T follicular helper cell (primary cell): ENCODE results near the gene TBC1D16.

ENCODE experiments used
- DNase-seq: peaks from one replicate; pipeline ENCODE4 v3.0.0-alpha.2; 2020; ENCODE audit warnings: low read depth

Gene TBC1D16

DNA sequence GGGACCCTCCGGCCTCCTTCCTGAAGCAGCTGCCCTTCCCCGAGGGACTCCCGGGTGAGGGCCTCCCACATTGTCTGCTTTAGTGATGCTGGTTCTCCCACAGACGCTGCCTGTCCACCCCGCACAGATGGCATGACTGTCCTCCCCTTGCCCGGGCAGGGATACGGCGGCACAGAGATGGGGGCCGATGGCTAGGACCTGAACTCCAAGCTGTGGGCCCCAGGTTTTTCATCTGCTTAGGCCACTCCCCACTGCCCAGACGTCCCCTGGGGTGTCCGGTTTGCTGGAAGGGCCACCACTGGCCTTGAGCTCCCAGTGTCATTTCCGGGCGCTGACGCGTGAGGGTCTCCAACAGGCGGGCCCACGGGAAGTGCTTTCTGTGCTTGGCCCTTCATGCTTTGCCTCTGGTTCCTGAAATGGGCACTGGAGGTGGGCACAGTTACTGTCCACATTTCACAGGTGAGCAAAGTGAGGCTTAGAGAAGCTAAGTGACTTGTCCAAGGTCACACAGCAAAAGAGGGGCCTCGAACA, 109.0 kb downstream of the TBC1D16 start:
- no peak for DNase-seq

DNA sequence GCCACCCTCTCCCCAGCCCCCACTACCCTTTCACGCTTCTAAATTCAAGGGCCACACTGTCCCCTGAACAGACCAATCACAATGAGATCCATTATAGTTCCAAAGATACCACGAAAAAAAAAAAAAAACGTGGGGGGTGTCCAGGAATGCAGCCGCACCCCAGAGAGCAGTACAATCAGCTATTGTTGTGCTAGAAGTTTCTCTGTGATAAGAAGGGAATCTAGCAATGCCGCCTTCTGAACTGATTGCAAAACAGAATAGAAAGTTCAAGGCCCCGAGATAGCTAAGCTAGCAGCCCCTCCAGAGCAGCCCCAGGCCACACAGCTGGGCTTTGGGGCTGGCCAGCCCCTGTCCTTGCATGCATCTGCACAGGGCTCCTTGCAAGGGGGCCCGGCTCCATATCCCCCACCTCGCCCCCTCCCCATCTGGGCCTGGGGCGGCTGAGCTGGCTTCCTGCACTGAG, 109.5 kb downstream of the TBC1D16 start:
- no peak for DNase-seq

DNA sequence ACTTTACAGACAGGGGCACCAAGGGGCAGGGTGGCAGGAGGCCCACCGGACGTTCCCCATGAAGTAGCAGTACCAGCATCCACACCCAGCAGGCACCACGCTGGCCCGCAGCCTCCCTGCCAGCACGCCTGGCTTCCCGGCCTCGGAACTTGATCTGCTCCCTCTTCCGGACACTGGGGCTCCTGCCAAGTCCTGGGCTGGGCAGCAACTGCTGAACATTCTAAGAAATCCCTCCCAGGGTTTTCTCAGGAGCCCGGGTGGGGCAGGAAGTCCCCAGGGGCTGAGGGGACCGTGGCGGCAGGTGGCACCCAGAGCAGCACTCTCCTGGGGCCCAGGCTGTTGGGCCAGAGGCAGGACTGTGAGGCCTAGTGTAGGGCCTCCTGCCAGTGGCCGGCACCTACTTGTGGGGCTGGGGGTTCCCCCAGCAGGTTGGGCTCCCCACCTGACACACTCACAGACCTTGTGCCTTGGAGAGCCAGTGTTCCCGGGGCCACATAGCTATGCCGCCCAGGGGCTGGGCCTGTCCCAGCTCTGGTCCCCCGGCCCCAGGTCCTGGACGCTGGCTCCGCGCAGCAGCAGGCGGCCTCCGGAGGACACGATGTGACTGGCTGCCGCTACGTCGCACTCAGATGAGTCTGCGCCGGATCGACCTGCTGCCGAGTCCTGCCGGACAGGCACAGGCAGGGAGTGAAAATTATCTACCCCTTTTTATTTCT, 110.3 kb downstream of the TBC1D16 start:
- no peak for DNase-seq

DNA sequence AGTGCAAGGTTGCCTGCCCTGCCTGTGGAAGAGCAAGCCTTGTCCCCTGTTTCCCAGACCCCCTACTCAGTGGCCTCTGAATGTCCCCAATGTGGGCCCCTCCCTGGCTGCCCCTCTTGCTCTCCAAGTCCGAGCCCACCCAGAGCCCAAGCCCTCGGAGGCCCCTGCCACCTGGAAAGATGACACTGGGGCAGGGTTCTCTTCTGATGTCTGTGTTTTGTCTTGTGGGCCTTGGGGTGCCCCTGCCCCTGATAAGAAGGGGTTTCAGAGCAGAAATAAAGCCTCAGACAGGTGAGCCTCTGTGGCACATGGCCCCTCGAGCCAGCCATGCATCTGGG, 111.1 kb downstream of the TBC1D16 start:
- no peak for DNase-seq

DNA sequence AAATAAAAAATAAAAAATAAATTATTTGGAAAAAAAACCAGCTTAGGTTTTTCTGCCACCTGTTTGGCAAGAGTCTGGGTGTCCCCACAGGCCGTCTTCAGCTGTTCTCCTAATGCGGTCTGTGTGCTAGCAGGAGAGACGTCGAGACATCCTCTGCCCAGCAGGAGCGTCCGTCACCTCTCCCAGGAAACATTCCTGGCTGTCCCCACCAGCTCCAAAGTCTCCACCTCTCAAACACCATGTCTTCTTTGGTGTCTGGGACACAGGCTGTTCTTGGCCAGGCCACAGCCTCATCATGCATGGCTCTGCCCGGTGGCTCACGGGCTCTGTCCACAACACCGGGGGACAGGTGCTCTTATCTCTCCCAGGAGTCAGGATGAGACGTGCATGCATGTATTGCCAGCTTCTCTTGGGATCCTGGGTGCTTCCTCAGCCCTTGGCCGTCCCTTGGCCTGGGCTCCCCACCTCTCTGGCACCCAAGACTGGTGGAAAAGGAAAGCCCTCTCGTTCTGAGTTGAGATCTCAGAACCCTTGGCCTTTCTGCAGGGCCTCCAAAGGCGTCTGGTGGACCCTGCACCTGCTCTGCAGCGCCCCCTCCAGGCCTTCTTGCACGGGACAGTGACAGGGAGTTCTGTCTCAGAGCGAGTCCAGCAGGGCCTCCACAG, 111.6 kb downstream of the TBC1D16 start:
- no peak for DNase-seq

DNA sequence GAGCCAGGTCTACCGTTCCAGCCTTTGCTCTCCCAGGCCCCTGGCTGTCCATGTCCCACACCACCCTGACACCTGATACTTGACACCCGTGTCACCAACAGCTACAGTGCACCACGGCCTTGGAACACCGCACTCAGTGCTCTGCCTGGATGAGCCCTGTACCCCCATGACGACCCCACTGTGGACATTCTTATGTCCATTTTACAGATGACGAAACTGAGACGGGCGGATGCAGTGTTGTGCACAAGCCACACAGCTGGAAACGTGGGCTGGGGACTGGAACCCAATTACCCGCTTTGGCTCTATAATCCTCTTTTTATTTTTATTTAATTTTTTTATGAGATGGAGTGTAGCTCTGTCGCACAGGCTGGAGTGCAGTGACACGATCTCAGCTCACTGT, 112.9 kb downstream of the TBC1D16 start:
- DNase-seq = no peak

DNA sequence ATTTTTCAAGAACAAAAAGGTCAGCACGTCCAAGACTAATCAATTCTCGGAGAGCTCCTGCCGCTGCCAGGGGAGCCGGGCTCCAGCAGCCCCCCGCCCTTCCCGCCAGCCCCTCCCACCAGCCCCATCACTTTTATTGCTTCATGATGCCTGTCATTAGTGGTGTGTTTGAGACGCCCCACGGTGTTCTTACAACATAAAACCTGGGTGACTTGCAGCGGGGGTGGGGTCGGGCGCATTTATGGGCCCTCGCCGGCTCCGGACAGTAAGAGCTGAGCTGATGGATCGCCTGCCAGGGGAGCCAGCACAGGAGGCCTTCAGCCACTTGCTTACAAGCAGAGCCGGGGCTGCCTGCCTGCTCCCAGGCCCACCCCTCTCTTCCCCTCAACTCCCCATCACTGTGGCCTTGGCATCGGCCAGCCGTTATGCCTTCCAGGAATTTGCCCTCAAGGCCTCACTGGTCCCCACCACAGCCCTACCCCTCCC, 113.5 kb downstream of the TBC1D16 start:
- DNase-seq = no peak

DNA sequence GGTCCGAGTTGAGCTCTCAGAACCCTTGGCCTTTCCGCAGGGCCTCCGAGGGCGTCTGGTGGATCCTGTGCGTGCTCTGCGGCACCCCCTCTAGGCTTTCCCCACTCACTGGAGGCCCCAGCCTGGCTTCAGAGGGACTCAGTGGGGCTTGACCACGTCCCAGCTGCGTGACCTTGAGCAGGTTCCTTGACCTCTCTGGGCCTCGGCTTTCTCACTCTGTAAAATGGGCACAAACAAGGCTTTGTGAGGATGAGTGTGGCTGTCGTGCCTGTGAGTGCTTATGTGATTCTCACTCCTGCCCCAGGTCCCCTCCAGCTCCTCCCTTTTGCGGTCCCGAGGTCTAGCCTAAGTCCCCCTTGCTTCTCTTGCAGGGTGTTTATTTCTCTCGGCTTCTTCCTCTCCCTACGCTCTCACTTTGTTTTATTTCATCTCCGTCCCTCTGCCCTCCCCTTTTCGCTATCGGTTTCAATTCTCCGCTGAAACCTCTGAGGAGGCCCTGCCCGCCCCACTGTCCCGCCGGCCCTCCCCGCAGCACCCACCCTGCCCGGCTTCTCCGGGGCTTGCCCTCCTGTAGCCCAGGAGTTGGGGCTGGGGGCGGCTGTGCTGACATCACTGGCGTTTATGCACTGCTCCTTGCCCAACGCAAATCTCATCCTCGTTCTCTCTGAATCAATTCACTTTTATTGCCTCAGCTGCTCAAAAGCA, 114.1 kb downstream of the TBC1D16 start:
- DNase-seq = no peak

DNA sequence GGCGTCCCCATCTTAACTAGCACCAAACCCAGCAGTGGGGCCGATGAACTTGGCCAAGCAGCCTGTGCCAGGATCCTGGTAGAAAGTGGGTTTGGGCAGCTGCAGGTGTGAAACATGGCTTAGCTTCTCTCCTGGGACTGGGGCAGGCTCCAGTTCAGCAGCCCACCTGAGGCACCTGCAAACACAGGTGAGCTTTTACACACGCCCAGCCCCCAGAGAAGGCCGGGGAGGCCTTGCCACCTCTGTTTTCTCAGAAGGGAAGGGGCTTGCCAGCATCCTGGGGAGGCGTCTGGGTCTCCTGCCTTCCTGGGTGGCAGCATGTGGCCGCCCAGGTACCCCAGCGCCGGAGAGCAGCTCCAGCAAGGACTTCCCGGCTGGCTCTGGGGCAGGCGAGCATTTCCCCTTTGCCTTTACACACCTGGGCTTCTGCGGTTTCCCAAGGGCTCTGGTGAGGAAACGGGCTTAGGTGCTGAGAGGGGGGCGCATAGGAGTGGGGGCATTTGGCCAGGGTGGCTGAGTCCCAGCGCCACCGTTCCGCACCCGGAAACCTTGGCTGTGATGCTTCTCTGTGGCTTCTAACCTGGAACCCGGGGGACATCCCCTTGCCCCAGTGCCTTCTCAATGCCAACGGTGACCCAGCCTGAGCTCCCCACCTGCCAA, 114.8 kb downstream of the TBC1D16 start:
- DNase-seq = no peak

DNA sequence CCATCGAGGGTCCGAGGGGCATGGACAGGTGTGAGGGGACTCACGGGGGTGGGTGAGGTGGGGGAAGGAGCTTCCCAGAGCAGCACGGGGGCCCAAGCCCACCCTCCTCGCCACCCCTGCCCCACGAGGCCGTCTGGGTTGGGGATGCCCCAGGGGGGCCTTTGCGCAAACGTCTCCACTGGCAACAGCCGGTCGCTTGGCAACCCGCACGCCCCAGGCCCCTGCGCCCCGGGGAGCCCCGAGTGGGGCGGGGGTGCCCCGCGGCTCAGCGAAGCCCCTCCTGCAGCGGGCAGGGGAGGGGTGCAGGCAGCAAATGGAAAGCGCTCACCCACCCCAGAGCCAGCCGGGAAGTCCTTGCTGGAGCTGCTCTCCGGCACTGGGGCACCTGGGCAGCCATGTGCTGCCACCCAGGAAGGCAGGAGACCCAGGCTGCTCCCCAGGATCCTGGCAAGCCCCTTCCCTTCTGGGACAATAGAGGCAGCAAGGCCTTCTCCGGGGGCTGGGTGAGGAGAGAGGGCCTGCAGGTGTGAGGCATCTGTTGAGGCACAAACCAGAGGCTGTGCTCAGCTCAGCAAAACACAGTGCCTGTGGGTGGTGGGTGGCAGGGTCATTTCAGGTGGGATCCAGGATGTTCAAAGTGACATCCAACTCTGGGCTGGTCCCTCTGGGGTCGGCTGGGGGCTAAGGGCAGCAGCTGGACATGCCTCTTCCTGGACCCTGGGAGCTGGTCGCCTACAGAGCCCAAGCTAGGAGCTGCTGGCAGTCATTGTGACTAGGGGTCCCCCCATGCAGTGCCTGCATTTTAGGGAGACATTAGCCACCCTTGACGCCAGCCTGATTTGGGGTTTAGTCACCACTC, 115.6 kb downstream of the TBC1D16 start:
- no peak for DNase-seq

DNA sequence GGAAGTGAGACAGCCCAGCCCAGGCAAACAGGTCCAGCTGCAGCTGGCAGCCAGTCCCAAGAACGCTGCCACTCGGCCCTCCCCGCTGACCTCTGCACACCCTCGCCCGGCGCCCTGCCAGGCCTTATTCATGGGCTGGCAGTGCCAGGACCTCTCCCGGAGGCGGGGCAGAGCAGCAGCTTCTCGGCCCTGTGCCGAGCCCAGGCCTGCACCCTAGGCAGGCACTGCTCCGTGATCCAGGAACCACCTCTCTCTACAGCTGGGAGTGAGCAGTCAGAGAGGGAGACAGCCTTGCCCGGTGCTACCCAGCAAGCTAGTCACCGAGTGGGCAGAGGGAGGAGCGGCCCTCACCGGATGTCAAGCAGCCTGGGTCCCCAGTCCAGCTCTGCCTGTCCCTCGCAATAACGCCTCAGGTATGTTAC, 116.5 kb downstream of the TBC1D16 start:
- DNase-seq = no peak

DNA sequence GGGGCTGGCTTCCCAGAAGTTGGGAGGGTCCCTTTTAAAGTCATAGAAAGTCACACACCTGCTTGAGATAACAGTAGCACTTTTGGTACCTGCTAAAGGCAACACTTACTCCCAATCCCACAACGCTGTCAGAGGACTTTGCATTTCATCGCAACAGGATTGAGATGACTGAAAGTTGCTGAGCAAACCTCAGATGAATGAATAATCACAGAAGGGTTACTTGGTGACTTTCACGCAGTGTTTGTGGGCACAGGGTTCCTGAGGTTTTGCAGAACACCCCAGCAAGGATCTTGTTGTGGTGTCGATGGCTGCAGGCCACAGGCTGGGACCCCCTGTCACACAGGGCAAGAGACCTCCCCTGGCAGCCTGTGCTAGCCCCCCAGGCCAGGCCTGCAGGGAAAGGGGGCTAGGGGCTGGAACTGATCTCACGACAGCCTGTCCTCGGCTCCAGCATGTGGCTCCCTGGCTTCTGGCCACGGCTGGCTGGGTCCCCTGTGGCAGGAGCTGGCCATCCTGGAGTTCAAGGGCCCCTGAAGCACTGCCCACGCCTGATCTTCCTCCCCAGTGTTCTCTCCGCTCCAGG, 117.0 kb downstream of the TBC1D16 start:
- no peak for DNase-seq

DNA sequence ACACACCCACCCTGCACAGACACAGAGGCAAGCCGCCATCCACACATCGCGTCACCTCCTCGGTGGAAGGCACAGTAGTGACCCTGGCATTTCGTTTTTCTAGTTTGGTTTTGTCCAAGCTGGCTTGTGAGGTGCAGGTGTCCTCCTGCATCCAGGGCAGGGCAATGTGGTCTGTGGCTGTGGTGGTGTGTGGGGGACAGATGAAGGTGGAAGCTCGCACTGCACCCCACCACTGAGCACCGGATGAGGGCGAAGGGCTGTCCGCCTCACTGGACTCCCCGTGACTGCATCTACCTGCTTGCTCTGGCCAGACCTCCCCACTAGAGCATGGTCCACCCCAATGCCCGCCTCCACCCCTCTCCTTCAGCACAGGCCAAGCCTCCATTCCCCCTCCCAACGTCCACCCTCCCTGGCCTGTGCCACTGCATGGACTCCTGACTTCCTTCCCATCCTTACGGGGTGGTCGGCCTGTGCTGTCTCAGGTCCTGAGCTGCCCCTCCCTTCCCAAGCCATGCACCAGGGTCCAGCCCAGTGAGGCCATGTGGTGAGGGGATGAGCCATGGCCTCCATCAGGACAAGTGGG, 117.7 kb downstream of the TBC1D16 start:
- no peak for DNase-seq

DNA sequence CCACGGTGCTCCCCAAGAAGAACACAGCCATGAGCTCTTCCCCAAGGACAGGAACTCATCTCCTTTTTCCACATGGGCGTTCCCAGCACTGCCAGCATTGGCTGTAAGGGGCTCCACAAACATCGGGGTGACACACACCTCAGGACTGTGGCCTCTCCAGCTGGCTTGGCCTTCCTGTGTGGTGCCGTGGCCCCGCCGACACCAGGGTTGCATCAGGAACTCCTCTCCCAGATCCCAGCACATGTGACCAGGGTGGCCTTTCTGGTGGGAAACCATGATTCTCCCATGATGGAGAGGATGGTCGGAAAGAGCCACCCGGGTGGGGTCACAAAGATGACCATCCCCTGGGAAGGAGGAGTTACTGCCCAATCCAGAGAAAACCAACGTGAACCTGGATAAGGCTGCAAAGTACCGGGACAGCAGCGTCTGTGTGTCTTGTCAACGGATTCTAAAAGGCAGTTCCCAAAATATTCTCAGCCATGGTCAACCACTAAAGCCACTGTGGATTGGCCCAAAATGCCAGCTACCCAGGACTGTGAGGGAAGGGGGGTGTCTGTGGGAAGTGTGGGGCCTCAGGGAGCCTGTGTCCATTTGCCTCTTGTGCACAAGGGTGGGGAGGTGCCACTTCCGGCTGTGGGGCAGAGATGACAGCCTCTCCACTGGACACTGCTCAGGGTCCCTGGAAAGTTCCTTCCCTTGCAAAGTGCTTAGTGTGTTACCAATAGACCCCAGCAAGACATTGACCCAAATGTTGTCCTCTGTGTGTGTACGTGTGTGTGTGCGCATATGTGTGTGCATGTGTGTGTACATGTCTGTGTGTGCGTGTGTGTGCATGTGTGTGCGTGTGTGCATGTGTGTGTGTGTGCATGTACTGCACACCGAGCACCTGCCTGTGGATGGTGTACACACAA, 118.4 kb downstream of the TBC1D16 start:
- DNase-seq = no peak

DNA sequence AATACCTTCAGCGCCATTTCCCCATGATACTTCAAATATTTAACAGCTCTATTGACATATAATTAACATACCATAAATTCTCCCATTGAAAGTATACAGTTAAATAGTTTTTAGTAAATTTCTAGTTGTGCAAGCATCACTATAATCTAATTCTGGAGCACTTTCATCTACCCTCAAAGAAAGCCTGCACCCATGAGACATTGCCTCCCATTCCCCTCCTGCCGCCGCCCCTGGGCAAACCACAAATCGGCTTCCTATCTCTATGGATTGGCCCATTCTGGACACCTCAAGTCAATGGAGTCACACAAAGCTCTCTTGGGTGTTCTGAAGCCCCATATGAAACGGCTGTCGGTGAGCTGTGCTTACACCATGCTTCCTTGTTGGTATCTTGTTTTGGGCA, 119.2 kb downstream of the TBC1D16 start:
- no peak for DNase-seq

DNA sequence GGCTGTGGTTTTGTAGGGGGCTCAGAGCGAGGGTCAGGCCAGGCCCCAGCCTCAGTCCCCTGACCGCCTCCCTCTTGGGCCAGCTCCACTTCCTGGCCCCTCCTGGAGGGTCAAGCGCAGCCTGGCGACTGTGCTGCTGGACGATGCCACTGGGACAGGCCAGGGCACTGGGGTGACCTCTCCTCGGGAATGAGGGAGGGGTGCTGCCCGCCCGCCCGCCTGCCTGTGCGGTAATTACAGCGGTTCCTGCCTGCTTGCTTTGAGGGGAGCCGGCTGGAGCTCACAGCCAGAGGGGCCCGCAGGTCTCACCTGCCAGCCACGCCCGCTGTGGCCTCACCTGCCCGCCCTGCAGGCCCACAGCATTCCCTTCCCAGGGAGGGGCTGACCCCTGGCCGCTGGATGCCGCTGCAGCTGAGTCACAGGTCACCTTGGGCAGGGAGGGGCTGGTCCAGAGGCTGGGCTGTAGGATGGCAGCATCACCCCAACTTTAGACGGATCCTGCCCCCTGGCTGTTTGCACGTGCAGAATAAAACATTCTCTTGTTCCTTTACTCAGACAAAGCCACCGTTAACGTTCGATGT, 119.7 kb downstream of the TBC1D16 start:
- no peak for DNase-seq

DNA sequence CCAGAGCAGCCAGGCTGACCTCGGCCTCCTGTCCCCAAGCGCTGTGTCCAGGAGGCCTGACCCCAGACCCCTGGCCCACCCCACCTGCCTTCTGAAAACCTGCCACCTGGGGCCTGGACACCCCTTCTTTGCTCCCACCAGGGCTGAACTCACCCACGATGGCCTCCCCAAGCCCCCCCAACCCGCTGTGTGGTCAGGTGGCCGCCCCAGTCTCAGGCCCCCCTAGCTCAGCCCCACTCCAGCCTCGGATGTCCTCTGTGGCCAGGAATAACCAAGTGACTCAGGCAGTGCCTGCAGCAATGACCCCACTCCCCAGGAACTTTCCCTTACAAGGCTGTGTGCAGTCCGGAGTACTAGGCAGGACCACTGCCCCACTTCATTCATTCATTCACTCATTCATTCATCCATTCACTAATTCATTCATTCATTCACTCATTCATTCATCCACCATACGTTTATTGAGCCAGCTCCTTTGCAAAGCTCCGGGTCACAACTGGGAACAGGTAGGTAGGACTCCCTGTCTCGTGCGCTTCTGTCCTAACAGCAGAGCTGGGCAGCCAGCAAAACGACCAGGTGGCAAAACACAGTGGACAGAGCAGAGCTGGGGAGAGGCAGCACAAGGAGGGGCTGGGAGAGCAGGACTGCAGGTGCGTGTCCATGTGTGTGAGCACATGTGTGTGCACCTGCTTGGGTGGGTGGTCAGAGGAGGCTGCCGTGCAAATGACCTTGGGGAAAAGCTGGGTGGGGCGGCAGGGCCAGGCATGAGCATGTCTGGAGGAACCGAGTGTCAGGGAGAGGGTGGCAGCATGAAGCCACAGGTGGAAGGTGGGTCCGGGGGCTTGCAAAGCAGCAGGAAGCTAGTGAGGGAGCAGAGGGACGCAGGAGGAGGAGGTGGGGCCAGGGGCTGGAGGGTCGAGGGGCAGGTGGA, 120.6 kb downstream of the TBC1D16 start:
- DNase-seq = no peak
